CD14-positive monocyte (primary cell): Measurements from ENCODE around the gene CARS2. TPM values are rescaled to one million over a fixed set of nuclear protein-coding genes. Genes with fewer than 3 reads are reported as not detected.

ENCODE experiments used
- DNase-seq, 3 donors: peaks; one replicate each; pipeline ENCODE4 v3.0.0-alpha.2; 2011 to 2022
- H2AFZ ChIP-seq: 2 replicates; pipeline ENCODE4 v1.6.0; 2012; ENCODE audit warnings: mild to moderate bottlenecking, low read depth, low read length, inconsistent platforms; ENCODE audit not compliant: insufficient read depth, poor library complexity, severe bottlenecking
- H3K27ac ChIP-seq, 2 donors: 1 replicate in 1 of 2; 2 replicates in 1 of 2; pipeline ENCODE4 v1.5.1; 2012 to 2013; ENCODE audit warnings: low read length in 2 of 2, control low read depth in 1 of 2, inconsistent platforms in 1 of 2, low read depth in 1 of 2, mild to moderate bottlenecking in 1 of 2
- H3K27me3 ChIP-seq, 2 donors: one replicate each; pipeline versions ENCODE4 v1.6.0 to v1.6.1; 2011 to 2013; ENCODE audit warnings: low read length in 2 of 2; ENCODE audit not compliant: control insufficient read depth in 2 of 2, insufficient read depth in 2 of 2
- H3K36me3 ChIP-seq, 2 donors: replicated peaks in 1 of 2; 1 replicate in 1 of 2; 2 replicates in 1 of 2; pipeline versions ENCODE4 v1.5.1 to v1.6.1; 2012 to 2013; ENCODE audit warnings: low read length in 2 of 2, control low read depth in 1 of 2, inconsistent platforms in 1 of 2, mild to moderate bottlenecking in 1 of 2; ENCODE audit not compliant: insufficient read depth in 2 of 2, control insufficient read depth in 1 of 2
- H3K4me1 ChIP-seq, 2 donors: 1 replicate in 1 of 2; 2 replicates in 1 of 2; pipeline versions ENCODE4 v1.5.1 to v1.6.1; 2012 to 2013; ENCODE audit warnings: low read length in 2 of 2, control low read depth in 1 of 2, inconsistent platforms in 1 of 2, mild to moderate bottlenecking in 1 of 2, moderate library complexity in 1 of 2; ENCODE audit not compliant: insufficient read depth in 2 of 2, control insufficient read depth in 1 of 2
- H3K4me2 ChIP-seq: replicated peaks from 2 replicates; pipeline ENCODE3; 2012; ENCODE audit warnings: low read length, moderate library complexity, mild to moderate bottlenecking; ENCODE audit not compliant: poor library complexity, severe bottlenecking; ENCODE audit errors: extremely low read depth
- H3K4me3 ChIP-seq, 3 experiments: fragments of 200-600 bp in 1 of 3; sonication (generic) in 1 of 3; replicated peaks in 1 of 3; 1 replicate in 2 of 3; 2 replicates in 1 of 3; pipeline ENCODE4 v1.5.1; 2011 to 2013; ENCODE audit warnings: low read length in 3 of 3, mild to moderate bottlenecking in 3 of 3, control low read depth in 2 of 3, low read depth in 2 of 3, inconsistent platforms in 1 of 3, moderate library complexity in 1 of 3
- H3K79me2 ChIP-seq: 2 replicates; pipeline ENCODE4 v1.6.0; 2012; ENCODE audit warnings: mild to moderate bottlenecking, control low read depth, inconsistent platforms, low read length, moderate library complexity; ENCODE audit not compliant: insufficient read depth
- H3K9ac ChIP-seq: 2 replicates; pipeline ENCODE4 v1.6.0; 2017; ENCODE audit warnings: low read length, mild to moderate bottlenecking; ENCODE audit not compliant: insufficient read depth, poor library complexity, severe bottlenecking
- H3K9me3 ChIP-seq, 2 donors: replicated peaks in 1 of 2; 1 replicate in 1 of 2; 2 replicates in 1 of 2; pipeline versions ENCODE4 v1.5.1 to v1.6.1; 2012 to 2013; ENCODE audit warnings: low read length in 2 of 2, control low read depth in 1 of 2; ENCODE audit not compliant: control insufficient read depth in 1 of 2, insufficient read depth in 1 of 2
- H4K20me1 ChIP-seq: 2 replicates; pipeline ENCODE4 v1.6.0; 2012; ENCODE audit warnings: mild to moderate bottlenecking, low read length, control low read depth, moderate library complexity; ENCODE audit not compliant: insufficient read depth
- H3K27ac Mint-ChIP-seq, 7 donors: one replicate each; pipeline ENCODE4 v1.8.0; 2020; ENCODE audit warnings: mild to moderate bottlenecking in 7 of 7, mixed read lengths in 7 of 7, moderate library complexity in 6 of 7, inconsistent platforms in 2 of 7
- H3K27me3 Mint-ChIP-seq, 3 donors: one replicate each; pipeline ENCODE4 v1.8.0; 2021 to 2022; ENCODE audit warnings: low read depth in 3 of 3, mild to moderate bottlenecking in 3 of 3, mixed read lengths in 3 of 3, moderate library complexity in 3 of 3, inconsistent platforms in 1 of 3
- H3K36me3 Mint-ChIP-seq, 2 donors: one replicate each; pipeline ENCODE4 v1.8.0; 2020; ENCODE audit warnings: mixed read lengths in 2 of 2, inconsistent platforms in 1 of 2, mild to moderate bottlenecking in 1 of 2
- H3K4me1 Mint-ChIP-seq: one replicate; pipeline ENCODE4 v1.8.0; 2020; ENCODE audit warnings: mild to moderate bottlenecking, mixed read lengths
- H3K4me3 Mint-ChIP-seq, 2 donors: one replicate each; pipeline ENCODE4 v1.8.0; 2020; ENCODE audit warnings: mild to moderate bottlenecking in 2 of 2, mixed read lengths in 2 of 2, moderate library complexity in 1 of 2
- H3K9me3 Mint-ChIP-seq, 7 donors: one replicate each; pipeline ENCODE4 v1.8.0; 2020 to 2022; ENCODE audit warnings: mixed read lengths in 7 of 7, mild to moderate bottlenecking in 6 of 7, moderate library complexity in 6 of 7, inconsistent platforms in 2 of 7
- WGBS: methylation state at CpG from one replicate; pipeline ENCODE4 v1.1.5; 2013; ENCODE audit warnings: missing lambda C conversion rate; ENCODE audit not compliant: insufficient coverage; 5-methylcytosine and 5-hydroxymethylcytosine counted together
- intact Hi-C, 2 donors: fragments of 100-400 bp; cut with micrococcal nuclease; formaldehyde crosslinking; loops; one replicate each; pipeline versions ENCODE4 v1.15.0 to v1.15.1; 2023
- polyA plus RNA-seq, 3 donors: library from polyadenylated mRNA; depleted of rRNA in 1 of 3; unstranded in 2 of 3; stranded (reverse) in 1 of 3; fragments of 300-500 nt in 2 of 3; fragments of >200 nt in 1 of 3; fragmentation: Illumina TruSeq in 2 of 3; gene quantifications; 1 replicate in 2 of 3; 2 replicates in 1 of 3; pipeline ENCODE4 v1.2.3, GENCODE V29; 2012 to 2021
- TF ChIP-seq, protein P1 (sequence below): fragments of 200-600 bp; IDR thresholded peaks from one replicate; pipeline ENCODE4 v1.8.0; 2022; ENCODE audit warnings: antibody characterized with exemption, mild to moderate bottlenecking

Gene CARS2
- polyA plus RNA-seq, 3 donors = 130 to 305 (median 227) TPM

GRCh38 chr13:110649551-110649950 is 56.4 kb downstream of the CARS2 start:
- Histone ChIP-seq H4K20me1 (peaks cover 83% of the 10 kb centered on the region), H3K4me3 (no peak overlapping the region), H3K4me1 (peaks cover 8 to 15% of the 10 kb centered on the region in 2 donors), H3K27ac (peak overlapping the region in 1 of 2 donors; percentile 41), H3K27me3 (no peaks in the 10 kb centered on the region), H3K9ac (no peak overlapping the region), H3K36me3 (peaks cover 81 to 99% of the 10 kb centered on the region in 2 donors), H3K4me2 (no peak overlapping the region), H3K79me2 (peaks cover 61% of the 10 kb centered on the region), H2AFZ (no peak overlapping the region), H3K9me3 (no peaks in the 10 kb centered on the region)
- no peaks in the 10 kb centered on the region for H3K9me3 Mint-ChIP-seq
- H3K4me3 Mint-ChIP-seq = no peak overlapping the region
- TF ChIP-seq, protein P1, sequence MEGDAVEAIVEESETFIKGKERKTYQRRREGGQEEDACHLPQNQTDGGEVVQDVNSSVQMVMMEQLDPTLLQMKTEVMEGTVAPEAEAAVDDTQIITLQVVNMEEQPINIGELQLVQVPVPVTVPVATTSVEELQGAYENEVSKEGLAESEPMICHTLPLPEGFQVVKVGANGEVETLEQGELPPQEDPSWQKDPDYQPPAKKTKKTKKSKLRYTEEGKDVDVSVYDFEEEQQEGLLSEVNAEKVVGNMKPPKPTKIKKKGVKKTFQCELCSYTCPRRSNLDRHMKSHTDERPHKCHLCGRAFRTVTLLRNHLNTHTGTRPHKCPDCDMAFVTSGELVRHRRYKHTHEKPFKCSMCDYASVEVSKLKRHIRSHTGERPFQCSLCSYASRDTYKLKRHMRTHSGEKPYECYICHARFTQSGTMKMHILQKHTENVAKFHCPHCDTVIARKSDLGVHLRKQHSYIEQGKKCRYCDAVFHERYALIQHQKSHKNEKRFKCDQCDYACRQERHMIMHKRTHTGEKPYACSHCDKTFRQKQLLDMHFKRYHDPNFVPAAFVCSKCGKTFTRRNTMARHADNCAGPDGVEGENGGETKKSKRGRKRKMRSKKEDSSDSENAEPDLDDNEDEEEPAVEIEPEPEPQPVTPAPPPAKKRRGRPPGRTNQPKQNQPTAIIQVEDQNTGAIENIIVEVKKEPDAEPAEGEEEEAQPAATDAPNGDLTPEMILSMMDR = no peak
- intact Hi-C loops = loop anchor here in 1 of 2 donors (5.0 kb wide), 1 partner anchor 168 kb away; no protein-coding TSS in a partner anchor
- peaks cover 0 to 2% (median 0%) of the 10 kb centered on the region in 3 donors for H3K27me3 Mint-ChIP-seq
- H3K4me1 Mint-ChIP-seq = peaks cover 18% of the 10 kb centered on the region
- peaks cover 72 to 92% of the 10 kb centered on the region in 2 donors for H3K36me3 Mint-ChIP-seq
- 98% methylated on average over 5 of the region's 7 CpGs for WGBS
- peak overlapping the region in 3 of 7 donors; percentile 6 to 45 (median 36) for H3K27ac Mint-ChIP-seq
- DNase-seq = no peak

DNA sequence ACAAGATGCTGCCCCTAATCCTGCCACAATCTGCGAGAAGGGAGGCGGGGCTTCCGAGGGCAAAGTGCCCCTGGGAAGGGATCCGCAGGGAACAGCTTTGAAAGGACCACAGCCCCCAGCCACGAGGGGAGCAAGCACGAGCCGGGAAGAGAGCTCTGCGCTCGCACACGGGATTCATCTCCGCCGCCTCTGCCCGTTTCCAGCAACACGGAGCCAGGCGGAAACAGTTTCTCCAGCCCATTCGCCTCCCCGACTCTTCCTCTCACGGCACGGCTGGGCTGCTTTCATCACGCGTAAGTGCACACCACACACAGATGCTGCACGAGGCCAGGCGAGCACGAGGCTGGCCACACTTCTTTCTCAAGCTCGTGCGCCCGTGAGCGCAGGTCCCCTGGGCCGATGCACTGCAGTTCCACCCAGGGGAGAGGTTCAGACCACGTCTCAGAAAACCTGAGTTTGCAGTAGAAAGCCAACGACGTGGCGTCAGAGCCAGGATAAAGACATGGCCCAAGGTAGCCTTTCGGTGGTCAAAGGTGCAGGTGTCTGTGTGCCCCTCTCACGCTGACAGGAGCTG is 57.0 kb downstream of the CARS2 start:
- no peak overlapping the region for H3K4me2 ChIP-seq
- Mint-ChIP-seq H3K27me3 (peaks cover 0 to 2% (median 0%) of the 10 kb centered on the region in 3 donors), H3K4me3 (no peak overlapping the region), H3K36me3 (peaks cover 75 to 92% of the 10 kb centered on the region in 2 donors), H3K27ac (peak overlapping the region in 3 of 7 donors; percentile 36 to 75 (median 45)), H3K9me3 (no peaks in the 10 kb centered on the region), H3K4me1 (peaks cover 20% of the 10 kb centered on the region)
- no peak for DNase-seq
- H3K4me3 ChIP-seq = no peak overlapping the region
- H2AFZ ChIP-seq = no peak overlapping the region
- peaks cover 54% of the 10 kb centered on the region for H3K79me2 ChIP-seq
- H3K27ac ChIP-seq = peak overlapping the region in 1 of 2 donors; percentile 41
- H3K9ac ChIP-seq = no peak overlapping the region
- H4K20me1 ChIP-seq = peaks cover 89% of the 10 kb centered on the region
- no peaks in the 10 kb centered on the region for H3K9me3 ChIP-seq
- H3K36me3 ChIP-seq = peaks cover 82 to 99% of the 10 kb centered on the region in 2 donors
- TF ChIP-seq, protein P1 = no peak
- intact Hi-C loops = loop anchor here in 1 of 2 donors (5.0 kb wide), 1 partner anchor 168 kb away; no protein-coding TSS in a partner anchor
- WGBS = 95% methylated on average over 29 of the region's 35 CpGs
- no peaks in the 10 kb centered on the region for H3K27me3 ChIP-seq
- H3K4me1 ChIP-seq = peaks cover 8 to 16% of the 10 kb centered on the region in 2 donors
